ENCODE results near the gene MAGI1. TPM values are rescaled to one million over a fixed set of nuclear protein-coding genes. Genes with fewer than 3 reads are reported as not detected.

The MAGI1 gene
- total and polyA plus RNA-seq, 7 experiments from 2014 or later: 0.39 TPM; not detected in 6

DNA sequence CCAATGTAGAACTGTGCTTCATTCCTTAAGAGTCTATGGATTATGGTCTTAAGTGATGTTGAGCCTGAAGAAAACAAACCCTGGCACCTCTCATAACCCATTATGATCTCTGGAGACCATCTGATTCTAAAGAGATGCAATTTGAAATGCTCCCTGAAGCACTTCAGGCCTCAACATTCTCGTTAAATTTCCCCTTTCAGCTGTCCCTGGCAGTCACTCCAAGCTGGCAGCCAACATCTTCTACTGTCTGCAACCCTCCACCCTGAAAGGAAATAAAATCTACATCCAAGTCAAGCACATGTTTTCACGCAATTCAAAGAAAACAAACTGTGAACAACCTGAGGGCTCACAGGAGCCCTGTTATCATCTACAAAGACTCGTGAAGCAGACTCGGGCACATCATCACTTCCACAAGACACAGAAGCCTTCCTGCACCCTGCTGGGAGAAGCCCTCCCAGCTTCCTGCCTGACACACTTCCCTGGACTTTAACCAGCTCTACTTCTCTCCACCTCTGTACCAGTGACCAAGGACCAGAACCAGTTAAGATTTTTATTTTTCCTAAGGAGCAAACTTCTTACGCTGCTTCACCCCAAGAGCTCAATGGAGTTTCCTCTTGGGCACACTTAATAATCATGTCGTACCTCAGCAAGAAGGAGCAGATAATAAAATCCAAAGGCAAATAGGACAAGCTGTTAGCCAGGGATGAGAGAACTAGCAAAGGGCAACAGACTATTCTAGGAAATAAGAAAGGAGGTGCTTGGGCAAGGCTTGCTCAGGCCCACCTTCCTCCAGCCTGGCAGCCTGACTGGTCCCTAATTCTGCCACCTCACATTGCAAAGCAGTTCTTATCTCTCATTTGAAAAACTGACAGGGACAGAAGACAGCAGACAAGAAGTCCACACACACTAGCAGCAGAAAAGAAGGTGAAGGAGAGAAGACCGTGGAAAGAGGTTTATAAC is 67.1 kb downstream of the MAGI1 start:
- H3K27ac Mint-ChIP-seq: no peak overlapping the region
- H3K4me1 Mint-ChIP-seq: no peaks in the 10 kb centered on the region
- ChIA-PET CTCF (no interaction called here), POLR2A (no interaction called here)
- no peaks in the 10 kb centered on the region for H3K27me3 ChIP-seq (ENCODE audit: control insufficient read depth in 2 of 2, insufficient read depth in 2 of 2, low read length in 2 of 2)
- intact Hi-C loops (cut with micrococcal nuclease): no loop called here
- H3K9me3 ChIP-seq (ENCODE audit: control insufficient read depth in 2 of 3, low read length in 3 of 3): no peaks in the 10 kb centered on the region
- no peak for DNase-seq
- no peaks in the 10 kb centered on the region for H3K36me3 ChIP-seq (ENCODE audit: control insufficient read depth in 2 of 3, insufficient read depth in 3 of 3, low read length in 3 of 3)
- H3K36me3 Mint-ChIP-seq: peaks cover 0 to 5% (median 0%) of the 10 kb centered on the region in 5 donors
- H3K27me3 Mint-ChIP-seq: peaks cover 0 to 9% (median 0%) of the 10 kb centered on the region in 5 donors
- H3K27ac ChIP-seq (ENCODE audit: low read depth, low read length): no peak overlapping the region
- H3K4me3 ChIP-seq (ENCODE audit: low read length): no peak overlapping the region
- no peak for ATAC-seq
- H3K4me3 Mint-ChIP-seq: no peak overlapping the region
- H3K4me1 ChIP-seq (ENCODE audit: control insufficient read depth in 2 of 2, insufficient read depth in 2 of 2, low read length in 2 of 2): no peaks in the 10 kb centered on the region
- peaks cover 0 to 11% (median 2%) of the 10 kb centered on the region in 11 donors for H3K9me3 Mint-ChIP-seq

DNA sequence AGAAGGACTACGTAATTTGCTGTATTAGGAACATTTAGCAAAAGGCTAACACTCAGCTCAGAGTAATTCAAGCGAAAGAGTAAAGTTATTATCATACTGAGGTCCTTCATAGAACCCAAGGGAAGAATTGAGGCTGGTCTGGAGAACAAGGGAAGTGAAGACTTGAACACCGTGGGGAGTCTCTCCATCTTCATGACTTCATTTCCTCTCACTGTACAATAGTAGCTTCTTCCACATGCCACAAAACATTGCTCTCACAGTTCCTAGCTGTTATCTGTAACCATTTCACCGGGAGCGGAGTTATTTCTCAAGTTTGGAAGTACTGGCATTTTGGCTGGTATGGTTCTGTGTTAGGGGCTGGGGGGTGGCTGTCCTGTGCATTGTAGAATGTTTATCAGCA is 69.7 kb downstream of the MAGI1 start:
- no peak overlapping the region for H3K4me3 Mint-ChIP-seq
- H3K27ac ChIP-seq (ENCODE audit: low read depth, low read length): no peak overlapping the region
- no peak overlapping the region for H3K27ac Mint-ChIP-seq

DNA sequence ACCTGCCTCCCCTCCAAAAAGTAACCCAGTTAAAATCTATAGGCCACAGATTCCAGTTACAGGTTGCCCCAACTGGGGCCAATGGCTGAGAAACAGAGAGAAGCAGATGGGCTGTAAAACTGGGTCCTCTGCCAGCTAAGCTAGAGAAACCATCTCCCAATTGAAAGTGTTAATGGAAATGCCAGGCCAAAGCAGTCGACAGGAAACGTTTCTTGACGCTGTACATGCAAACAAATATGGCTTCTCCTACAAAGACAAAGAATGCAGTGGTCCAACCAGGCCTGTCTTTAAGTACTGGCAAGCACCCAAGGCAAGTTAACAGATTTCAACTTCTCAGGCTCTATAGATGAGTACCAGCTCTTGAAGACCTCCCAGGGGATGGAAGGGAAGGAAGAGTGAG is 71.3 kb downstream of the MAGI1 start:
- no peaks in the 10 kb centered on the region for H3K9me3 ChIP-seq (ENCODE audit: control insufficient read depth in 2 of 3, low read length in 3 of 3)
- H3K4me1 Mint-ChIP-seq: peaks cover 0 to 8% (median 0%) of the 10 kb centered on the region in 7 donors
- no peaks in the 10 kb centered on the region for H3K36me3 Mint-ChIP-seq
- intact Hi-C loops (cut with micrococcal nuclease): no loop called here
- no peak overlapping the region for H3K27ac Mint-ChIP-seq
- H3K27ac ChIP-seq (ENCODE audit: low read depth, low read length): no peak overlapping the region
- H3K27me3 ChIP-seq (ENCODE audit: control insufficient read depth in 2 of 2, insufficient read depth in 2 of 2, low read length in 2 of 2): no peaks in the 10 kb centered on the region
- no peak for ATAC-seq
- H3K9me3 Mint-ChIP-seq: peaks cover 0 to 6% (median 0%) of the 10 kb centered on the region in 11 donors
- peaks cover 0 to 9% (median 3%) of the 10 kb centered on the region in 5 donors for H3K27me3 Mint-ChIP-seq
- no peak overlapping the region for H3K4me3 Mint-ChIP-seq
- no peak for DNase-seq
- H3K4me1 ChIP-seq (ENCODE audit: control insufficient read depth in 2 of 2, insufficient read depth in 2 of 2, low read length in 2 of 2): no peaks in the 10 kb centered on the region
- POLR2A ChIA-PET: no interaction called here
- CTCF ChIA-PET: no interaction called here
- H3K4me3 ChIP-seq (ENCODE audit: low read length): no peak overlapping the region
- no peaks in the 10 kb centered on the region for H3K36me3 ChIP-seq (ENCODE audit: control insufficient read depth in 2 of 3, insufficient read depth in 3 of 3, low read length in 3 of 3)

More for the DNA sequence above, 69.7 kb downstream of the MAGI1 start:
- Histone ChIP-seq H3K4me3 (ENCODE audit: low read length) (no peak overlapping the region), H3K36me3 (ENCODE audit: control insufficient read depth in 2 of 3, insufficient read depth in 3 of 3, low read length in 3 of 3) (no peaks in the 10 kb centered on the region), H3K4me1 (ENCODE audit: control insufficient read depth in 2 of 2, insufficient read depth in 2 of 2, low read length in 2 of 2) (no peaks in the 10 kb centered on the region), H3K27me3 (ENCODE audit: control insufficient read depth in 2 of 2, insufficient read depth in 2 of 2, low read length in 2 of 2) (no peaks in the 10 kb centered on the region), H3K9me3 (ENCODE audit: control insufficient read depth in 2 of 3, low read length in 3 of 3) (no peaks in the 10 kb centered on the region)
- ChIA-PET POLR2A (no interaction called here), CTCF (no interaction called here)
- Mint-ChIP-seq H3K27me3 (peaks cover 0 to 9% (median 0%) of the 10 kb centered on the region in 5 donors), H3K36me3 (no peaks in the 10 kb centered on the region), H3K9me3 (peaks cover 0 to 6% (median 0%) of the 10 kb centered on the region in 11 donors), H3K4me1 (peaks cover 0 to 6% (median 0%) of the 10 kb centered on the region in 7 donors)
- no peak for DNase-seq
- no peak for ATAC-seq
- intact Hi-C loops (cut with micrococcal nuclease): no loop called here

DNA sequence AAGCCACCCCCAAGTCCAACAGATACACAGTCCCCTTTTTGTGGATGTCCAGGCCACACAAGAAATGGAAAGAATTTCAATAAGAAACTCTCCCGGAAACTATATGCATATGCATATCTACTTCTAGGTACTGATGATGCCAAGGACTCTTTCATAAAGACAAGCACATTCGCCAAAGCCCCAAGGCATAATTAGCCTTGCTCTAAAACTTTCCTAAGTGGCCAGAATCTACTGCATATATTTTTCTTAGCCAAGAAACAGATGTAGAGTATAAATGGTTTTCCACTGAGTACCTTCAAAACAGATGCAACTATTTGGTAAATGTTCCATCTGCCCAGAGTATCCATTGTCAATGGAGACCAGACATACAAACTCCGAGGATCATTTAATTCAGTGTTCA is 73.9 kb downstream of the MAGI1 start:
- Histone ChIP-seq H3K27me3 (ENCODE audit: control insufficient read depth in 2 of 2, insufficient read depth in 2 of 2, low read length in 2 of 2) (no peaks in the 10 kb centered on the region), H3K4me1 (ENCODE audit: control insufficient read depth in 2 of 2, insufficient read depth in 2 of 2, low read length in 2 of 2) (no peaks in the 10 kb centered on the region), H3K9me3 (ENCODE audit: control insufficient read depth in 2 of 3, low read length in 3 of 3) (no peaks in the 10 kb centered on the region), H3K4me3 (ENCODE audit: low read length) (no peak overlapping the region), H3K36me3 (ENCODE audit: control insufficient read depth in 2 of 3, insufficient read depth in 3 of 3, low read length in 3 of 3) (no peaks in the 10 kb centered on the region), H3K27ac (ENCODE audit: low read depth, low read length) (no peak overlapping the region)
- ATAC-seq (no peak), DNase-seq (no peak)
- no peak overlapping the region for H3K27ac Mint-ChIP-seq
- peaks cover 0 to 6% (median 0%) of the 10 kb centered on the region in 11 donors for H3K9me3 Mint-ChIP-seq
- H3K36me3 Mint-ChIP-seq: no peaks in the 10 kb centered on the region
- CTCF ChIA-PET: no interaction called here
- peaks cover 0 to 8% (median 0%) of the 10 kb centered on the region in 7 donors for H3K4me1 Mint-ChIP-seq
- peaks cover 0 to 13% (median 3%) of the 10 kb centered on the region in 5 donors for H3K27me3 Mint-ChIP-seq
- H3K4me3 Mint-ChIP-seq: no peak overlapping the region
- intact Hi-C loops (cut with micrococcal nuclease): no loop called here
- POLR2A ChIA-PET: no interaction called here

DNA sequence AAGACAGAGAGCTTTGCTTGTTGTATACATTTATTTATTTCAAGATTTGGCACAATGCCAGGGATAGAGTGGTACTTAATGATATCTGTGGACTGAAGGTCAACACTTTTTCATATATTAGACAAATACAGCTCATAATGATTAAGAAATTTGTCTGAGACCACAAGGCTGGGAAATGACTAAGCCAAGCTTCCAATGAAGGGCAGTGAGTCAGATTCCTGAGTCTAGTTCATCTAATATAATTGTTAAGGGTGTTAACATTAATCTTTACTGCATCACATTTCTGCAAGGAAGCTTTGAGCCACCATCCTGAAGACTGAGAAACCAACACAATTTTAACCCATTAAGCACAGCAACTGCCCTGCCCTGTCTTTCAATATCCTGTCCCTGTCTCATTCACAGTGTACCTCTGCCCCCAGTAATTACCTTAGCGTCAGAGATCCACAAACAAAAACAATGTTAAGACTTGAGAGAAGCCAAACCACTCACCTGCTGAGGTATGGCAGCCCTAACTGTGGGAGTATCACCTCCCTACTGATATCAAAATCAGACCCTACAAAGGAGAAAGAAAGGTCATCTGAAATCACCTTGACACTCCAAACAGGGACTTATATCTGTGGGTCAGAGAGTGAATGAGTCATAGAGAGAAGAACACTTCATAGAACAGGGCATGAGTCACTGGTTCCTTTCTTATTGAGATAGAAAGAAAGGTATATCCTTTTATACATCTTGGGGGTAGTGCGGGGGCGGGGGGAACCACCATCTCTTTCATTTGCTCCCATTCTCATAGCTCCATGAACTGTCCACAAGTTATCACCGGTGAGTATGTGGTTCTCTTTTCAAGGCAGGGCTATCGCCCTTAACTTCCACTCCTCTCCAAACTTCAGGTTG is 74.7 kb downstream of the MAGI1 start:
- H3K4me3 Mint-ChIP-seq: peak overlapping the region in 1 of 10 donors; percentile 31
- intact Hi-C loops (cut with micrococcal nuclease): no loop called here
- Histone ChIP-seq H3K4me3 (ENCODE audit: low read length) (no peak overlapping the region), H3K27me3 (ENCODE audit: control insufficient read depth in 2 of 2, insufficient read depth in 2 of 2, low read length in 2 of 2) (no peaks in the 10 kb centered on the region), H3K4me1 (ENCODE audit: control insufficient read depth in 2 of 2, insufficient read depth in 2 of 2, low read length in 2 of 2) (no peaks in the 10 kb centered on the region), H3K27ac (ENCODE audit: low read depth, low read length) (no peak overlapping the region), H3K9me3 (ENCODE audit: control insufficient read depth in 2 of 3, low read length in 3 of 3) (no peaks in the 10 kb centered on the region), H3K36me3 (ENCODE audit: control insufficient read depth in 2 of 3, insufficient read depth in 3 of 3, low read length in 3 of 3) (no peaks in the 10 kb centered on the region)
- H3K36me3 Mint-ChIP-seq: no peaks in the 10 kb centered on the region
- POLR2A ChIA-PET: no interaction called here
- DNase-seq (no peak), ATAC-seq (no peak)
- CTCF ChIA-PET: no interaction called here
- H3K9me3 Mint-ChIP-seq: peaks cover 0 to 6% (median 1%) of the 10 kb centered on the region in 11 donors
- H3K4me1 Mint-ChIP-seq: peaks cover 0 to 8% (median 0%) of the 10 kb centered on the region in 7 donors
- peak overlapping the region in 1 of 9 donors; percentile 20 for H3K27ac Mint-ChIP-seq
- H3K27me3 Mint-ChIP-seq: peaks cover 0 to 5% (median 3%) of the 10 kb centered on the region in 5 donors

DNA sequence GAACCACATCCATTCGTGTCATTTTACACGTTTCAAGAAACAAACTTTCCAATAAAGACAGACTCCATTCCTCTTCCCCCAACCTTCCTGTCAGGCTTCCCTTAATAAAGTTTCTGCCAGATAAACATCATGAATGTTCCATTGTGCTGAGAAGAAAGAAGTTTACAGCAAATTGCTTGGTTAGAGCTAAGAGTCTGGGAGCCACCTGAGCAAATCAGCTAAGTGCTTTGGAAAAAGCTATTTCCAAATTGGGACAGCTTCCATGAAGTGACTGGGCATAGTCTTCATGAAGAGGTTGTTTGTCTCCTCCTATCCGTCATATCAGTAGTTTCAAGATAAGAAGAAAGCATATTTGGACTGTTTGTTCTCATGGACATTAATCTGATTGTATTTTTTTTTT is 77.0 kb downstream of the MAGI1 start:
- no peaks in the 10 kb centered on the region for H3K9me3 ChIP-seq (ENCODE audit: control insufficient read depth in 2 of 3, low read length in 3 of 3)
- Mint-ChIP-seq H3K36me3 (no peaks in the 10 kb centered on the region), H3K9me3 (peaks cover 0 to 11% (median 2%) of the 10 kb centered on the region in 11 donors), H3K4me3 (no peak overlapping the region), H3K27me3 (peaks cover 0 to 4% (median 3%) of the 10 kb centered on the region in 5 donors), H3K4me1 (peaks cover 0 to 8% (median 0%) of the 10 kb centered on the region in 7 donors), H3K27ac (no peak overlapping the region)
- no peak overlapping the region for H3K4me3 ChIP-seq (ENCODE audit: low read length)
- no peak for DNase-seq
- H3K27ac ChIP-seq (ENCODE audit: low read depth, low read length): no peak overlapping the region
- intact Hi-C loops (cut with micrococcal nuclease): no loop called here
- ChIA-PET CTCF (no interaction called here), POLR2A (no interaction called here)
- no peak for ATAC-seq
- H3K27me3 ChIP-seq (ENCODE audit: control insufficient read depth in 2 of 2, insufficient read depth in 2 of 2, low read length in 2 of 2): no peaks in the 10 kb centered on the region
- no peaks in the 10 kb centered on the region for H3K4me1 ChIP-seq (ENCODE audit: control insufficient read depth in 2 of 2, insufficient read depth in 2 of 2, low read length in 2 of 2)
- no peaks in the 10 kb centered on the region for H3K36me3 ChIP-seq (ENCODE audit: control insufficient read depth in 2 of 3, insufficient read depth in 3 of 3, low read length in 3 of 3)

All from naive thymus-derived CD4-positive, alpha-beta T cell (primary cell).